ENCODE results near the gene ATG7.
"Not testable (repeated sequence)": the region's sequence is repeated elsewhere in the genome, so short reads cannot be mapped to it uniquely, and the experiment has no call there.

ATG7 gene

GRCh38 chr3:11302444-11302843 is 30.2 kb downstream of the ATG7 start:
- DNase-seq: no peak

GRCh38 chr3:11304175-11304574 is 32.0 kb downstream of the ATG7 start:
- DNase-seq: no peak

GRCh38 chr3:11305509-11305908 is 33.3 kb downstream of the ATG7 start:
- no peak for DNase-seq

GRCh38 chr3:11306817-11307589 is 34.8 kb downstream of the ATG7 start:
- no peak for DNase-seq

- DNase-seq: no peak
These were observed 35.7 kb downstream of the ATG7 start for GRCh38 chr3:11307830-11308432.

GRCh38 chr3:11310258-11310657 is 38.1 kb downstream of the ATG7 start:
- DNase-seq: no peak

GRCh38 chr3:11312166-11312565 is 40.0 kb downstream of the ATG7 start:
- DNase-seq: no peak

GRCh38 chr3:11317300-11317699 is 45.1 kb downstream of the ATG7 start:
- no peak for DNase-seq

GRCh38 chr3:11322931-11323330 is 50.7 kb downstream of the ATG7 start:
- DNase-seq: no peak

- no peak for DNase-seq
These were observed 51.6 kb downstream of the ATG7 start for GRCh38 chr3:11323813-11324212.

GRCh38 chr3:11327619-11328018 is 55.4 kb downstream of the ATG7 start:
- DNase-seq: no peak

GRCh38 chr3:11328196-11328945 is 56.2 kb downstream of the ATG7 start:
- no peak for DNase-seq

- no peak for DNase-seq
These were observed 57.6 kb downstream of the ATG7 start for GRCh38 chr3:11329777-11330176.

- DNase-seq: no peak
These were observed 58.9 kb downstream of the ATG7 start for GRCh38 chr3:11331101-11331500.

GRCh38 chr3:11335056-11335608 is 62.9 kb downstream of the ATG7 start:
- DNase-seq: peak; percentile 46

- DNase-seq: no peak
These were observed 67.3 kb downstream of the ATG7 start for GRCh38 chr3:11339541-11339940.

- no peak for DNase-seq
These were observed 74.2 kb downstream of the ATG7 start for GRCh38 chr3:11346416-11346815.

- DNase-seq: not testable (repeated sequence)
These were observed 76.7 kb downstream of the ATG7 start for GRCh38 chr3:11348877-11349276.

- no peak for DNase-seq
These were observed 77.2 kb downstream of the ATG7 start for GRCh38 chr3:11349446-11349845.

GRCh38 chr3:11350374-11350773 is 78.2 kb downstream of the ATG7 start:
- no peak for DNase-seq

GRCh38 chr3:11351451-11351850 is 79.3 kb downstream of the ATG7 start:
- DNase-seq: no peak

GRCh38 chr3:11356269-11356668 is 84.1 kb downstream of the ATG7 start:
- no peak for DNase-seq

GRCh38 chr3:11362600-11362999 is 90.4 kb downstream of the ATG7 start:
- no peak for DNase-seq

GRCh38 chr3:11363715-11364114 is 91.5 kb downstream of the ATG7 start:
- peak; percentile 44 for DNase-seq
